IMR-90 (cell line): ENCODE measurements around the gene HTR5A. TPM values are rescaled to one million over a fixed set of nuclear protein-coding genes. Genes with fewer than 3 reads are reported as not detected.

Source experiments
- ATAC-seq: fragments of 200-7000 bp; cut with Tn5 transposase; 2 replicates; pipeline ENCODE4 v1.9.1; 2020; ENCODE audit warnings: low read depth, mild to moderate bottlenecking, moderate library complexity
- BruUV-seq: library from RNA; stranded (reverse); fragments of 400-500 nt; replicated peaks from 2 replicates; lab custom pipeline; 2021; lab: Mats Ljungman, UMichigan
- CTCF ChIA-PET: fragments of 300-600 bp; formaldehyde crosslinking; extraction: SDS; loops from one replicate; lab custom pipeline; 2021; ENCODE audit warnings: antibody characterized with exemption; lab: Yijun Ruan, JAX
- POLR2A ChIA-PET: fragments of 300-600 bp; sonication (Branson Sonifier 250); formaldehyde crosslinking; loops from one replicate; lab custom pipeline; 2022; ENCODE audit warnings: antibody characterized with exemption; ENCODE audit not compliant: unreplicated experiment; lab: Charles Lee
- DNase-seq: peaks from one replicate; pipeline ENCODE4 v3.0.0; 2013
- H2AFZ ChIP-seq: replicated peaks from 2 replicates; pipeline ENCODE3; 2013; ENCODE audit warnings: low read length, mild to moderate bottlenecking; ENCODE audit not compliant: poor library complexity
- H2AK5ac ChIP-seq: 2 replicates; pipeline ENCODE4 v1.6.1; 2013; ENCODE audit warnings: low read depth, low read length, inconsistent platforms
- H2AK9ac ChIP-seq: replicated peaks from 2 replicates; pipeline ENCODE3; 2013; ENCODE audit warnings: mild to moderate bottlenecking, low read depth, low read length, moderate library complexity; ENCODE audit not compliant: poor library complexity
- H2BK120ac ChIP-seq: 2 replicates; pipeline ENCODE4 v1.6.1; 2013; ENCODE audit warnings: low read depth, low read length, inconsistent platforms
- H2BK15ac ChIP-seq: 3 replicates; pipeline ENCODE4 v1.6.1; 2013; ENCODE audit warnings: low read depth, low read length, inconsistent platforms
- H2BK20ac ChIP-seq: 2 replicates; pipeline ENCODE4 v1.6.1; 2013; ENCODE audit warnings: low read depth, mild to moderate bottlenecking, inconsistent platforms, low read length, moderate library complexity
- H2BK5ac ChIP-seq: 2 replicates; pipeline ENCODE4 v1.6.1; 2013; ENCODE audit warnings: mild to moderate bottlenecking, low read depth, low read length, inconsistent platforms; ENCODE audit not compliant: poor library complexity, severe bottlenecking
- H3K14ac ChIP-seq: replicated peaks from 2 replicates; pipeline ENCODE4 v1.6.1; 2013; ENCODE audit warnings: low read depth, low read length, inconsistent platforms
- H3K18ac ChIP-seq: 2 replicates; pipeline ENCODE4 v1.6.1; 2013; ENCODE audit warnings: low read depth, low read length, control low read depth
- H3K23ac ChIP-seq: 2 replicates; pipeline ENCODE4 v1.6.1; 2013; ENCODE audit warnings: low read depth, low read length, inconsistent platforms
- H3K27ac ChIP-seq: 2 replicates; pipeline ENCODE4 v1.5.1; 2013; ENCODE audit warnings: mild to moderate bottlenecking, control low read depth, low read length; ENCODE audit not compliant: insufficient read depth
- H3K27me3 ChIP-seq: 2 replicates; pipeline ENCODE4 v1.6.1; 2013; ENCODE audit warnings: low read length; ENCODE audit not compliant: control insufficient read depth, insufficient read depth
- H3K36me3 ChIP-seq: 2 replicates; pipeline ENCODE4 v1.6.1; 2013; ENCODE audit warnings: low read length, mixed read lengths; ENCODE audit not compliant: control insufficient read depth, insufficient read depth
- H3K4ac ChIP-seq: 2 replicates; pipeline ENCODE4 v1.6.1; 2013; ENCODE audit warnings: low read depth, low read length, inconsistent platforms
- H3K4me1 ChIP-seq: 2 replicates; pipeline ENCODE4 v1.6.1; 2013; ENCODE audit warnings: low read length, mixed read lengths; ENCODE audit not compliant: control insufficient read depth, insufficient read depth
- H3K4me2 ChIP-seq: 2 replicates; pipeline ENCODE4 v1.6.1; 2013; ENCODE audit warnings: low read depth, mild to moderate bottlenecking, control low read depth, low read length, moderate library complexity
- H3K4me3 ChIP-seq: 2 replicates; pipeline ENCODE4 v1.5.1; 2013; ENCODE audit warnings: low read depth, mild to moderate bottlenecking, control low read depth, low read length, moderate library complexity; ENCODE audit not compliant: insufficient read depth
- H3K56ac ChIP-seq: 2 replicates; pipeline ENCODE4 v1.6.1; 2013; ENCODE audit warnings: low read length, inconsistent platforms; ENCODE audit not compliant: insufficient read depth; ENCODE audit errors: extremely low read depth
- H3K79me1 ChIP-seq, 2 experiments: 2 replicates each; pipeline ENCODE4 v1.6.1; 2013; ENCODE audit warnings: low read length in 2 of 2, inconsistent platforms in 1 of 2, low read depth in 1 of 2
- H3K9ac ChIP-seq: 2 replicates; pipeline ENCODE4 v1.6.1; 2013; ENCODE audit warnings: low read depth, low read length, control low read depth
- H3K9me1 ChIP-seq: 2 replicates; pipeline ENCODE4 v1.6.1; 2013; ENCODE audit warnings: low read length, inconsistent platforms; ENCODE audit not compliant: insufficient read depth
- H3K9me3 ChIP-seq: 2 replicates; pipeline ENCODE4 v1.6.1; 2013; ENCODE audit warnings: low read length; ENCODE audit not compliant: control insufficient read depth, insufficient read depth
- H4K20me1 ChIP-seq: 2 replicates; pipeline ENCODE4 v1.6.1; 2013; ENCODE audit warnings: low read length, inconsistent platforms; ENCODE audit not compliant: insufficient read depth
- H4K5ac ChIP-seq: 2 replicates; pipeline ENCODE4 v1.6.1; 2013; ENCODE audit warnings: mild to moderate bottlenecking, low read depth, low read length, control low read depth
- H4K8ac ChIP-seq, 2 experiments: 2 replicates each; pipeline ENCODE4 v1.6.1; 2013; ENCODE audit warnings: low read depth in 2 of 2, low read length in 2 of 2, control low read depth in 1 of 2, inconsistent platforms in 1 of 2
- H4K91ac ChIP-seq: 2 replicates; pipeline ENCODE4 v1.6.1; 2013; ENCODE audit warnings: low read depth, low read length, inconsistent platforms; ENCODE audit not compliant: insufficient read depth
- BHLHE40 ChIP-seq: fragments of 150-350 bp; IDR thresholded peaks from 2 replicates; pipeline ENCODE4 v1.6.1; 2016; ENCODE audit warnings: mild to moderate bottlenecking, low read depth, low read length
- CEBPB ChIP-seq: IDR thresholded peaks from 2 replicates; pipeline ENCODE4 v1.6.1; 2012; ENCODE audit warnings: low read depth, low read length, improper control_type of control experiment
- CHD1 ChIP-seq: IDR thresholded peaks from 2 replicates; pipeline ENCODE4 v1.6.1; 2012; ENCODE audit warnings: low read depth, low read length, improper control_type of control experiment
- ELK1 ChIP-seq: fragments of 150-350 bp; IDR thresholded peaks from 2 replicates; pipeline ENCODE4 v1.6.1; 2016; ENCODE audit warnings: low read depth, mild to moderate bottlenecking, low read length, moderate library complexity, borderline replicate concordance
- FOS ChIP-seq: fragments of 150-350 bp; IDR thresholded peaks from 2 replicates; pipeline ENCODE4 v1.6.1; 2016; ENCODE audit warnings: low read depth, low read length
- MAFK ChIP-seq: IDR thresholded peaks from 2 replicates; pipeline ENCODE4 v1.6.1; 2012; ENCODE audit warnings: low read depth, low read length, improper control_type of control experiment
- MAZ ChIP-seq: IDR thresholded peaks from 2 replicates; pipeline ENCODE4 v1.6.1; 2012; ENCODE audit warnings: low read depth, mild to moderate bottlenecking, low read length, improper control_type of control experiment, moderate library complexity, borderline replicate concordance
- MXI1 ChIP-seq: IDR thresholded peaks from 2 replicates; pipeline ENCODE4 v1.6.1; 2012; ENCODE audit warnings: low read depth, mild to moderate bottlenecking, low read length, moderate library complexity, borderline replicate concordance
- NFE2L2 ChIP-seq: fragments of 150-350 bp; IDR thresholded peaks from 2 replicates; pipeline ENCODE4 v1.6.1; 2016; ENCODE audit warnings: low read depth, mild to moderate bottlenecking, low read length
- POLR2A ChIP-seq: IDR thresholded peaks from 2 replicates; pipeline ENCODE4 v1.6.1; 2012; ENCODE audit warnings: mild to moderate bottlenecking, low read depth, low read length
- RAD21 ChIP-seq: IDR thresholded peaks from 2 replicates; pipeline ENCODE4 v1.6.1; 2012; ENCODE audit warnings: low read length, improper control_type of control experiment
- RCOR1 ChIP-seq: IDR thresholded peaks from 2 replicates; pipeline ENCODE4 v1.6.1; 2012; ENCODE audit warnings: mild to moderate bottlenecking, low read length, improper control_type of control experiment; ENCODE audit not compliant: insufficient replicate concordance
- RFX5 ChIP-seq: IDR thresholded peaks from 2 replicates; pipeline ENCODE4 v1.8.0; 2012; ENCODE audit warnings: low read depth, mild to moderate bottlenecking, low read length, moderate library complexity
- SMC3 ChIP-seq: fragments of 150-350 bp; IDR thresholded peaks from 2 replicates; pipeline ENCODE4 v1.6.1; 2016; ENCODE audit warnings: low read depth, mild to moderate bottlenecking, antibody characterized with exemption, low read length, moderate library complexity
- WGBS, 2 experiments: methylation state at CpG; one replicate each; pipeline versions ENCODE4 v1.1.5 to v1.1.7; 2013; ENCODE audit warnings: missing lambda C conversion rate in 2 of 2; ENCODE audit not compliant: insufficient read length in 1 of 2; ENCODE audit errors: extremely low coverage in 2 of 2; 5-methylcytosine and 5-hydroxymethylcytosine counted together
- dilution Hi-C: fragments of 300-500 bp; cut with HindIII; formaldehyde crosslinking; loops from one replicate; pipeline ENCODE4 v1.14.3; 2018; ENCODE audit warnings: low sequenced_read_pairs; ENCODE audit not compliant: unreplicated experiment
- in situ Hi-C: fragments of 300-500 bp; cut with MboI; formaldehyde crosslinking; loops from 3 replicates; pipeline ENCODE4 v1.14.3; 2019; ENCODE audit warnings: low sequenced_read_pairs, inconsistent platforms, mixed read lengths
- intact Hi-C: fragments of 100-400 bp; cut with micrococcal nuclease; formaldehyde crosslinking; loops from 2 replicates; pipeline ENCODE4 v1.10.0; 2022
- polyA plus RNA-seq, 3 experiments: library from polyadenylated mRNA; depleted of rRNA; stranded (reverse); fragments of >200 nt; gene quantifications; 2 replicates each; pipeline ENCODE4 v1.2.3, GENCODE V29; 2012; ENCODE audit warnings: low replicate concordance in 1 of 3
- total RNA-seq: library from RNA; depleted of rRNA; stranded (reverse); fragments of >200 nt; gene quantifications from 2 replicates; pipeline ENCODE4 v1.2.3, GENCODE V29; 2012
- TF ChIP-seq, protein P1 (sequence below): fragments of 150-350 bp; IDR thresholded peaks from 2 replicates; pipeline ENCODE4 v1.6.1; 2017; ENCODE audit warnings: mild to moderate bottlenecking, antibody characterized with exemption, low read length, low read depth
- TF ChIP-seq, protein P2 (sequence below): conservative IDR thresholded peaks from 2 replicates; pipeline ENCODE4 v1.5.1; 2012; ENCODE audit warnings: mild to moderate bottlenecking, low read depth, low read length, improper control_type of control experiment

Gene HTR5A
- total and polyA plus RNA-seq, 2 of the 4 experiments (the other 2 are of a cell fraction) = not detected

GRCh38 chr7:155104913-155105312 is 34.8 kb downstream of the HTR5A start:
- ATAC-seq = no peak
- H2BK20ac ChIP-seq = no peak overlapping the region
- WGBS, 2 experiments = 20% methylated on average over 1 of the region's 7 CpGs; no CpG with 5 or more reads in 1 of the 2 experiments
- H2BK120ac ChIP-seq = no peak overlapping the region
- no peak overlapping the region for H4K5ac ChIP-seq
- CTCF ChIA-PET = no interaction called here
- no TSS peak for BruUV-seq
- no peaks in the 10 kb centered on the region for H3K9me1 ChIP-seq
- TF ChIP-seq RFX5 (no peak), ELK1 (no peak), CEBPB (no peak), BHLHE40 (no peak), NFE2L2 (no peak), SMC3 (no peak), POLR2A (no peak), MAFK (no peak), MAZ (no peak), RCOR1 (no peak), FOS (no peak), CHD1 (no peak), MXI1 (no peak), RAD21 (no peak)
- TF ChIP-seq, protein P1, sequence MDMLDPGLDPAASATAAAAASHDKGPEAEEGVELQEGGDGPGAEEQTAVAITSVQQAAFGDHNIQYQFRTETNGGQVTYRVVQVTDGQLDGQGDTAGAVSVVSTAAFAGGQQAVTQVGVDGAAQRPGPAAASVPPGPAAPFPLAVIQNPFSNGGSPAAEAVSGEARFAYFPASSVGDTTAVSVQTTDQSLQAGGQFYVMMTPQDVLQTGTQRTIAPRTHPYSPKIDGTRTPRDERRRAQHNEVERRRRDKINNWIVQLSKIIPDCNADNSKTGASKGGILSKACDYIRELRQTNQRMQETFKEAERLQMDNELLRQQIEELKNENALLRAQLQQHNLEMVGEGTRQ = no peak
- TF ChIP-seq, protein P2, sequence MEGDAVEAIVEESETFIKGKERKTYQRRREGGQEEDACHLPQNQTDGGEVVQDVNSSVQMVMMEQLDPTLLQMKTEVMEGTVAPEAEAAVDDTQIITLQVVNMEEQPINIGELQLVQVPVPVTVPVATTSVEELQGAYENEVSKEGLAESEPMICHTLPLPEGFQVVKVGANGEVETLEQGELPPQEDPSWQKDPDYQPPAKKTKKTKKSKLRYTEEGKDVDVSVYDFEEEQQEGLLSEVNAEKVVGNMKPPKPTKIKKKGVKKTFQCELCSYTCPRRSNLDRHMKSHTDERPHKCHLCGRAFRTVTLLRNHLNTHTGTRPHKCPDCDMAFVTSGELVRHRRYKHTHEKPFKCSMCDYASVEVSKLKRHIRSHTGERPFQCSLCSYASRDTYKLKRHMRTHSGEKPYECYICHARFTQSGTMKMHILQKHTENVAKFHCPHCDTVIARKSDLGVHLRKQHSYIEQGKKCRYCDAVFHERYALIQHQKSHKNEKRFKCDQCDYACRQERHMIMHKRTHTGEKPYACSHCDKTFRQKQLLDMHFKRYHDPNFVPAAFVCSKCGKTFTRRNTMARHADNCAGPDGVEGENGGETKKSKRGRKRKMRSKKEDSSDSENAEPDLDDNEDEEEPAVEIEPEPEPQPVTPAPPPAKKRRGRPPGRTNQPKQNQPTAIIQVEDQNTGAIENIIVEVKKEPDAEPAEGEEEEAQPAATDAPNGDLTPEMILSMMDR = no peak
- no peak overlapping the region for H3K18ac ChIP-seq
- in situ Hi-C loops = no loop called here
- intact Hi-C loops = no loop called here
- H3K4me1 ChIP-seq = no peaks in the 10 kb centered on the region
- no peak overlapping the region for H3K9ac ChIP-seq
- H4K20me1 ChIP-seq = no peaks in the 10 kb centered on the region
- dilution Hi-C loops = no loop called here
- H3K27ac ChIP-seq = no peak overlapping the region
- no peak overlapping the region for H2AFZ ChIP-seq
- no peak overlapping the region for H3K56ac ChIP-seq
- no peaks in the 10 kb centered on the region for H3K27me3 ChIP-seq
- no peak overlapping the region for H2BK15ac ChIP-seq
- H3K79me1 ChIP-seq = no peaks in the 10 kb centered on the region
- no peak overlapping the region for H2AK9ac ChIP-seq
- H3K14ac ChIP-seq = no peak overlapping the region
- H3K9me3 ChIP-seq = no peaks in the 10 kb centered on the region
- no peak overlapping the region for H3K23ac ChIP-seq
- DNase-seq = no peak
- H2AK5ac ChIP-seq = no peak overlapping the region
- H2BK5ac ChIP-seq = no peak overlapping the region
- H3K4me3 ChIP-seq = no peak overlapping the region
- H3K36me3 ChIP-seq = no peaks in the 10 kb centered on the region
- no peak overlapping the region for H4K91ac ChIP-seq
- POLR2A ChIA-PET = no interaction called here
- H3K4me2 ChIP-seq = no peak overlapping the region
- H4K8ac ChIP-seq = no peak overlapping the region
- no peak overlapping the region for H3K4ac ChIP-seq
